DOHH2 (cell line): ENCODE results near the gene HIGD2A.

Experiments used
- CTCF ChIP-seq: fragments of 200-600 bp; sonication (generic); IDR thresholded peaks from one replicate; pipeline ENCODE4 v1.5.1; 2014; ENCODE audit warnings: antibody characterized with exemption, mild to moderate bottlenecking, low read depth, low read length; ENCODE audit not compliant: poor library complexity, severe bottlenecking
- EZH2phosphoT487 ChIP-seq: fragments of 200-600 bp; sonication (generic); IDR thresholded peaks from 2 replicates; pipeline ENCODE4 v1.6.1; 2017; ENCODE audit warnings: borderline replicate concordance, mild to moderate bottlenecking, antibody characterized with exemption, low read length, moderate library complexity, mixed read lengths

GRCh38 chr5:176387384-176387925, 1.1 kb upstream of the HIGD2A start:
- TF ChIP-seq CTCF, result peak; percentile 19
- TF ChIP-seq EZH2phosphoT487, result no peak
